B cell (primary cell): ENCODE data around the gene UBR3.

Source experiments
- EZH2 ChIP-seq: IDR thresholded peaks from 2 replicates; pipeline ENCODE4 v1.6.1; 2012; ENCODE audit warnings: borderline replicate concordance, low read depth, mild to moderate bottlenecking, moderate library complexity, low read length; ENCODE audit not compliant: insufficient read depth, poor library complexity, severe bottlenecking
- TF ChIP-seq, protein P1 (sequence below): fragments of 200-600 bp; IDR thresholded peaks from one replicate; pipeline ENCODE4 v1.8.0; 2022; ENCODE audit warnings: antibody characterized with exemption, mild to moderate bottlenecking

- TF ChIP-seq EZH2, result no peak
- TF ChIP-seq, protein P1, sequence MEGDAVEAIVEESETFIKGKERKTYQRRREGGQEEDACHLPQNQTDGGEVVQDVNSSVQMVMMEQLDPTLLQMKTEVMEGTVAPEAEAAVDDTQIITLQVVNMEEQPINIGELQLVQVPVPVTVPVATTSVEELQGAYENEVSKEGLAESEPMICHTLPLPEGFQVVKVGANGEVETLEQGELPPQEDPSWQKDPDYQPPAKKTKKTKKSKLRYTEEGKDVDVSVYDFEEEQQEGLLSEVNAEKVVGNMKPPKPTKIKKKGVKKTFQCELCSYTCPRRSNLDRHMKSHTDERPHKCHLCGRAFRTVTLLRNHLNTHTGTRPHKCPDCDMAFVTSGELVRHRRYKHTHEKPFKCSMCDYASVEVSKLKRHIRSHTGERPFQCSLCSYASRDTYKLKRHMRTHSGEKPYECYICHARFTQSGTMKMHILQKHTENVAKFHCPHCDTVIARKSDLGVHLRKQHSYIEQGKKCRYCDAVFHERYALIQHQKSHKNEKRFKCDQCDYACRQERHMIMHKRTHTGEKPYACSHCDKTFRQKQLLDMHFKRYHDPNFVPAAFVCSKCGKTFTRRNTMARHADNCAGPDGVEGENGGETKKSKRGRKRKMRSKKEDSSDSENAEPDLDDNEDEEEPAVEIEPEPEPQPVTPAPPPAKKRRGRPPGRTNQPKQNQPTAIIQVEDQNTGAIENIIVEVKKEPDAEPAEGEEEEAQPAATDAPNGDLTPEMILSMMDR, result no peak
Measured at GRCh38 chr2:170017860-170018532, 190.7 kb downstream of the UBR3 start.
